HG03097 (cell line): ENCODE results near the gene WWP2.
"Not testable (repeated sequence)": the region's sequence is repeated elsewhere in the genome, so short reads cannot be mapped to it uniquely, and the experiment has no call there.

Source experiments
- ATAC-seq: cut with Tn5 transposase; IDR thresholded peaks from one replicate; pipeline ENCODE4 v1.9.1; 2021; ENCODE audit not compliant: unreplicated experiment, low FRiP score

WWP2 gene

GRCh38 chr16:69745232-69745612 lies 16.9 kb upstream of the WWP2 start:
- ATAC-seq, result no peak

- no peak for ATAC-seq
Observed at GRCh38 chr16:69745959-69746358, 16.2 kb upstream of the WWP2 start.

DNA sequence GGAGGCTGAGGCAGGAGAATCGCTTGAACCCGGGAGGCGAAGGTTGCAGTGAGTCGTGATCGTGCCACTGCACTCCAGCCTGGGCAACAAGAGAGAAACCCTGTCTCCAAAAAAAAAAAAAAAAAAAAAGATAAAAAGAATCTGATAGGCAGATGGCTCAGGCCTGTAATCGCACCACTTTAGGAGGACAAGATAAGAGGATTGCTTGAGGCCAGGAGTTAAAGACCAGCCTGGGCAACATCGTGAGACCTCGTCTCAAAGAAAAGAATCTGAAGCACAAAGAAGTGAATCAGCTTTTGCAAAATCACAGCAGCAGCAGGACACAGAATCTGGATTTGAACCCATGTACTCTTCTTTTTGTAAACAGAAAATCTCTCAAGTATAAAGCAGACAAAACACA lies 15.0 kb upstream of the WWP2 start:
- ATAC-seq, result no peak

DNA sequence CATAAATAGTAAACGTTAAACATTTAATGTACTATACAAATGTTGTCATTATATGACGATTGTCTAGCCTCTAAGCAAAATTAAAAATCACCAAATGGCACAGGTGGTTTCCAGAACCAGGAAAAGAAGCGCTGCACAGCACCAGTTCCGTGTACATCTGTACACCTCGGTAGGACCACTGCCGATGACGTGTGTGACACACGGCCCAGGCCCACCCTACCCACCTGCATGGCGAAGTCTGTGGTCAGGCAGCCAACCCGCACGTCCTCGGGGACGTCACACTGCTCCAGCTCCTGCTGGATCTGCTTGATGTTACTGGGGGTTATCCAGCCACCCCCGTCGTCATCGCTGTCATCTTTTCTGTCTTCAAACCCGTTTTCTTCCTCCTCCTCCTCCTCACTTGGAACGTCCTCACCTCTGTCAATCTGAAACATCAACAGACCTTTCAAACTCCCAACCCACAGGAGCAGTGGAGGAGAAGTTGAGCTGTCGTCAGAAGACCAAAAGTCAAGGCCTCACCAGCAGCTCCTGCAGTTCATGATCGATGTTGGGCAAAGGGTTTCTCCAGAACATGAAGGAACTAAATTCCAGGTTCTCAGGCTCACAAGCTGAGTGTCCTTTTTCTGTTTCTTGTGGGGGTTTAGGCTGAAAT lies 13.3 kb upstream of the WWP2 start:
- ATAC-seq, result no peak

- no peak for ATAC-seq
Observed at GRCh38 chr16:69754143-69754468, 8.0 kb upstream of the WWP2 start.

DNA sequence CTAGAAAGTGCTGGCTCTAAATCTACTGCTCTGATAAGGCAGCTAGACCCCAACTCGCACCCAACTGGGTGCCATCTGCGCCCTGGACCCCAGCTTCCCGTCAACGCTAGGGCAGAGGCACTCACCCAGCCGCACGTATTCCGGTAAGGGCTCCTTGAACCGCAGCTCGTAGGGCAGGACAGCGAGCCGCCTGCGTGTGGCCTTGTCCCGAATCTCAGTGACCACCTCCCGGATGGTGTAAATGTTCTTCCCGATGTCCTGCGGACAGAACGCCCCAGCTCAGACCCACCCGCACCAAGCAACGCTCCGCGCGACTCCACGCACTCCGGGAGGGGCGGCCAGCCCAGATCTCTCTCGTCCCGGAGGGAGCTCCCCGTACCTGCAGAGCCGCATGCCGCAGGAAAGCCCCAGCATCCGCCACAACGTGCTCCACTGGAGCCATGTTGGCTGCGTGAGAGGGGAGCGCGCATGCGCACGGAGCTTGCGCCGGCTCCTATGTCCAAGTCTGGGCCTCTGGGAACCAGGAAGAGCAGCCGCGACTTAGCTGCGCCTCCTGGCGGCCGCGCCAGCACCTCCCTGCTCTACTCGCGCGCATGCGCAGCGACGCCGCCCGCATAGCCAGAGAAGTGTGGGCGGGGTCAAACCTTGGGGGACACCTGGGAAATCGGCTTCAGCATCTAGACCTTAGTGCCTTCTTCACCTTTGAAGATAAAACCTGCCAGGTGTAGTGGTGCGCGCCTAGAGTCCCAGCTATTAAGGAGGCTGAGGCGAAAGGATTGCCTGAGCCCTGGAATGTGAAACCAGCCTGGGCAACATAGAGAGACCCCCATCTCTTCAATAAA lies 7.4 kb upstream of the WWP2 start, which contains the start of gene NOB1:
Gene NOB1 (minus strand): TSS at position 458 of the 842 bp plus-strand sequence. CDS start 16 bp downstream, at position 442.
- ATAC-seq, result peak; percentile 91

DNA sequence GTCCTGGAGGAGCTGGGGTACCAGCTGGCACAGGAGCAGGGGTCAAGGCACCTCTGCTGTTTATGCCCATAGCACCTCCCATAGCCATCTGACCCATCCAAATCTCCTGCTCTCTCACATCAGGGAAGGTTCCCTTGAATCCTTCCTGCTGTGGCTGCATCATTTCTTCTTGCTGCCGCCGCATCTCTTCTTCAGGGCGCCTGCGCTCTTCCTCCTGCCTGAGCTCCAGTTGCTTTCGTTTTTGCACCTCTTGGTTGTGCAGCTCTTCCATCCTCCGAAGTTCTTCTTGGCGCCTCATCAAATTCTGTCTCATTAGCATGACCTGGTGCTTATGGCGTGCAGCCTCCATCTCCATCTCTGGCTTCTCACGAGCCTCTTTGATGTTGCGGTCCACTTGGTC lies 5.4 kb upstream of the WWP2 start:
- ATAC-seq, result no peak

- ATAC-seq, result not testable (repeated sequence)
Observed at GRCh38 chr16:69757375-69757774, 4.8 kb upstream of the WWP2 start.

GRCh38 chr16:69762814-69763598 lies 874 bp downstream of the WWP2 start:
- no peak for ATAC-seq

GRCh38 chr16:69763599-69763942 lies 1.4 kb downstream of the WWP2 start:
- no peak for ATAC-seq

- ATAC-seq, result no peak
Observed at GRCh38 chr16:69767459-69768229, 5.5 kb downstream of the WWP2 start.

GRCh38 chr16:69768666-69769065 lies 6.5 kb downstream of the WWP2 start:
- no peak for ATAC-seq

GRCh38 chr16:69769404-69769803 lies 7.3 kb downstream of the WWP2 start:
- ATAC-seq, result no peak

DNA sequence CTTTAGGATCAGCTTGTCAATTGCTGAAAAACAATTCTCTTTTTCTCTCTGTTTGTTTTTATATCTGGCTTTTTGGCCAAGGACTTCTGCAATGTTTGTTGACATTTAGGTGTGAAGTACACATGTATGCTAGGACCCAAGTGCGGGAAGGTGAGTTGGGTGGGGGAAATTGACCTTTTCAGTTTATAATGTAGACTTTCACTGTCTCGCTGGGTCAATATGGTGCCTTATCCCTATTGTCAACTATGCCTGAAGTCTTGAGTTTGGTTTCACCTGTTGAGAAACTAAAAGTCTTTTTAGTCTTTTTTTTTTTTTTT lies 9.5 kb downstream of the WWP2 start:
- no peak for ATAC-seq

GRCh38 chr16:69773260-69773947 lies 11.3 kb downstream of the WWP2 start:
- ATAC-seq, result peak; percentile 53

DNA sequence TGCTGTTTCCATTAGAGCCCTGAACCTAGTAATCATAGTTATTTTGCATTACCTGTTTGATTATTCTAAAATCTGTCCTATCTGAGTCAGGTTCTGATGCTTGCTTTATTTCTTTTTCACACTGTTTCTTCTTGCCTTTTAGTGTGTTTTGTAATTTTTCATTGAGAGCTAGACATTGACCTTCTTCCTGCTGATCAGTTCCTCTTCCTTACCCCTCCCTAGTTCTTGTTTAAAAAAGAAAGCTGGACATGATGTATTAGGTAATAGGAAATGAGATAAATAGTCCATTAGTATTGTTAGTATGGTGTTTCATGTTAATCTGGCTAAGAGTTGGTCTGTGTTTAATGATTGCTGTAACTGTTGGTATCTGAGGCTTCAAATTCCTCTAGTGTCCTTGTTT lies 13.4 kb downstream of the WWP2 start:
- no peak for ATAC-seq

- no peak for ATAC-seq
Observed at GRCh38 chr16:69779724-69780123, 17.6 kb downstream of the WWP2 start.

- ATAC-seq, result no peak
Observed at GRCh38 chr16:69781118-69781517, 19.0 kb downstream of the WWP2 start.

DNA sequence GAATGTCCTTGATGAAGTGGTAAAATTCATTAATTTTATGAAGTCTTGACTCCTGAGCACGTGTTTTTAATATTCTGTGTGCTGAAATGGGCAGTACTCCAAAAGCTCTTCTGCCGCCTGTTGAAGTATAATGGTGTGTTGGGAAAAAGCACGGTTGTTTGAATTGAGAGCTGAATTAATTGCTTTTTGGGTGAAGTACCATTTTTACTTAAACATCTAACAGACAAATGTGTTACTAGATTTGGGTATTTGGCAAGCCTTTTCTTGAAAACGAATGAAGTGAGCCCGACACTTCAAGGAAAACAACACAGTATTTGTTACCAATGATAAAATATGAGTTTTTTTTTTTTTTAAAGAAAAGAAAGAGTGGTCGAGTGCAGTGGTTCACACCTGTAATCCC lies 22.5 kb downstream of the WWP2 start:
- no peak for ATAC-seq

- ATAC-seq, result no peak
Observed at GRCh38 chr16:69787883-69788282, 25.8 kb downstream of the WWP2 start.
